Upper lobe of left lung (tissue), 6 donors: Measurements from ENCODE around the gene PDCD2. TPM values are rescaled to one million over a fixed set of nuclear protein-coding genes. Genes with fewer than 3 reads are reported as not detected.
A peak's percentile ranks its signal among the peaks of the same experiment; 100 is the strongest.

ENCODE experiments used
- ATAC-seq, 2 donors: fragments of 200-7000 bp; cut with Tn5 transposase; one replicate each; pipeline ENCODE4 v1.9.1; 2022; ENCODE audit warnings: mild to moderate bottlenecking in 2 of 2, moderate library complexity in 2 of 2; ENCODE audit not compliant: low FRiP score in 2 of 2
- DNase-seq, 2 donors: peaks; one replicate each; pipeline ENCODE4 v3.0.0-alpha.2; 2019 to 2020
- H3K27ac ChIP-seq, 4 donors: fragments of 200-600 bp; sonication (generic); one replicate each; pipeline ENCODE4 v1.5.1; 2016 to 2019
- H3K27me3 ChIP-seq, 4 donors: fragments of 200-600 bp; sonication (generic); one replicate each; pipeline ENCODE4 v1.5.1; 2017 to 2019
- H3K36me3 ChIP-seq, 4 donors: fragments of 200-600 bp; sonication (generic); one replicate each; pipeline ENCODE4 v1.5.1; 2016 to 2019
- H3K4me1 ChIP-seq, 4 donors: fragments of 200-600 bp; sonication (generic); one replicate each; pipeline ENCODE4 v1.5.1; 2018 to 2019
- H3K4me3 ChIP-seq, 4 donors: fragments of 200-600 bp; sonication (generic); one replicate each; pipeline ENCODE4 v1.5.1; 2017 to 2019; ENCODE audit warnings: mild to moderate bottlenecking in 2 of 4, moderate library complexity in 1 of 4
- H3K9me3 ChIP-seq, 4 donors: fragments of 200-600 bp; sonication (generic); one replicate each; pipeline ENCODE4 v1.5.1; 2018 to 2019
- CTCF ChIP-seq, 6 experiments: fragments of 450-650 bp in 4 of 6; fragments of 200-600 bp in 2 of 6; sonication (generic) in 2 of 6; IDR thresholded peaks; one replicate each; pipeline ENCODE4 v1.5.1; 2016 to 2019; ENCODE audit warnings: antibody characterized with exemption in 6 of 6
- EP300 ChIP-seq, 4 donors: sonication (generic); formaldehyde crosslinking; IDR thresholded peaks; one replicate each; pipeline ENCODE4 v1.5.1; 2017; ENCODE audit warnings: antibody characterized with exemption in 4 of 4, control low read depth in 2 of 4
- POLR2A ChIP-seq, 4 donors: fragments of 450-650 bp; IDR thresholded peaks; one replicate each; pipeline ENCODE4 v1.5.1; 2016 to 2017; ENCODE audit warnings: antibody characterized with exemption in 4 of 4, mild to moderate bottlenecking in 2 of 4
- POLR2AphosphoS5 ChIP-seq, 2 donors: sonication (generic); formaldehyde crosslinking; IDR thresholded peaks; one replicate each; pipeline ENCODE4 v1.5.1; 2017; ENCODE audit warnings: antibody characterized with exemption in 2 of 2
- WGBS, 2 donors: methylation state at CpG; one replicate each; pipeline ENCODE4 v1.1.5; 2017 to 2018; 5-methylcytosine and 5-hydroxymethylcytosine counted together
- total RNA-seq, 6 donors: library from RNA; depleted of rRNA in 4 of 6; stranded (reverse); fragments of >200 nt in 4 of 6; gene quantifications; one replicate each; pipeline versions ENCODE4 v1.1.0 to v1.2.1, GENCODE V29; 2016 to 2021
- donor health status: DM: no; HTN: no; CAD: no; lungs with moderate emphysema.
- donor health status: DM: no; HTN: yes; CAD: no; lungs with severe emphysema.

PDCD2 gene
- total RNA-seq, 6 donors from 2014 or later: 24.9 to 54.9 (median 45.8) TPM

GRCh38 chr6:170552765-170553533, 31.5 kb downstream of the PDCD2 start, which contains the start of gene PSMB1:
TSS of gene PSMB1 (minus strand) at chr6:170553307. CDS start at chr6:170553242, 65 bp downstream.
- Histone ChIP-seq H3K27ac (peak within 1 kb of the TSS; percentile 94 to 97 (median 94)), H3K4me1 (peaks cover 38 to 55% (median 51%) of the 10 kb centered on the region in 4 donors), H3K36me3 (peaks cover 0 to 22% (median 9%) of the 10 kb centered on the region in 4 donors), H3K27me3 (no peaks in the 10 kb centered on the region), H3K9me3 (no peaks in the 10 kb centered on the region), H3K4me3 (peak within 1 kb of the TSS; percentile 75 to 97 (median 84))
- WGBS, 2 donors: 0 to 1% methylated on average over 28 to 41 of the region's 41 CpGs
- DNase-seq: peak; percentile 86 to 97
- ATAC-seq: peak; percentile 94 to 95
- TF ChIP-seq EP300 (IDR thresholded peaks at IDR 0.05): peak in 1 of 4 donors; percentile 68
- TF ChIP-seq CTCF (IDR thresholded peaks at IDR 0.05): peak in 1 of 6 experiments; percentile 11
- TF ChIP-seq POLR2A (IDR thresholded peaks at IDR 0.05): peak; percentile 88 to 95 (median 92)
- TF ChIP-seq POLR2AphosphoS5 (IDR thresholded peaks at IDR 0.05): peak; percentile 97 to 100

- no peaks in the 10 kb centered on the region for H3K9me3 ChIP-seq
- no peak overlapping the region for H3K27ac ChIP-seq
- H3K4me3 ChIP-seq: no peak overlapping the region
- ATAC-seq: no peak
- 15 to 22% methylated on average over 2 of the region's 2 CpGs for WGBS, 2 donors
- peaks cover 33 to 86% (median 70%) of the 10 kb centered on the region in 4 donors for H3K36me3 ChIP-seq
- DNase-seq: peak in 1 of 2 donors; percentile 24
- H3K4me1 ChIP-seq: peaks cover 9 to 23% (median 16%) of the 10 kb centered on the region in 4 donors
- no peaks in the 10 kb centered on the region for H3K27me3 ChIP-seq
- TF ChIP-seq CTCF (IDR thresholded peaks at IDR 0.05): no peak
- TF ChIP-seq POLR2AphosphoS5 (IDR thresholded peaks at IDR 0.05): no peak
- no peak for TF ChIP-seq EP300 (IDR thresholded peaks at IDR 0.05)
Observed at GRCh38 chr6:170545405-170545804, 39.0 kb downstream of the PDCD2 start.

GRCh38 chr6:170542031-170542719, 42.3 kb downstream of the PDCD2 start:
- TF ChIP-seq POLR2AphosphoS5 (IDR thresholded peaks at IDR 0.05) (no peak), EP300 (IDR thresholded peaks at IDR 0.05) (no peak), CTCF (IDR thresholded peaks at IDR 0.05) (no peak), POLR2A (IDR thresholded peaks at IDR 0.05) (no peak)
- no peaks in the 10 kb centered on the region for H3K9me3 ChIP-seq
- H3K4me1 ChIP-seq: peaks cover 0 to 8% (median 2%) of the 10 kb centered on the region in 4 donors
- 92 to 94% methylated on average over 10 of the region's 10 CpGs for WGBS, 2 donors
- no peaks in the 10 kb centered on the region for H3K27me3 ChIP-seq
- peaks cover 42 to 99% (median 80%) of the 10 kb centered on the region in 4 donors for H3K36me3 ChIP-seq
- ATAC-seq (no peak), DNase-seq (no peak)
- H3K27ac ChIP-seq: no peak overlapping the region
- H3K4me3 ChIP-seq: no peak overlapping the region

- no peak for DNase-seq
- H3K4me1 ChIP-seq: no peaks in the 10 kb centered on the region
- WGBS, 2 donors: 93 to 94% methylated on average over 4 of the region's 4 CpGs
- peaks cover 39 to 98% (median 73%) of the 10 kb centered on the region in 4 donors for H3K36me3 ChIP-seq
- ATAC-seq: no peak
- TF ChIP-seq POLR2AphosphoS5 (IDR thresholded peaks at IDR 0.05) (no peak), POLR2A (IDR thresholded peaks at IDR 0.05) (no peak)
- H3K9me3 ChIP-seq: no peaks in the 10 kb centered on the region
- H3K27ac ChIP-seq: no peak overlapping the region
- H3K27me3 ChIP-seq: no peaks in the 10 kb centered on the region
- H3K4me3 ChIP-seq: no peak overlapping the region
Observed at GRCh38 chr6:170537329-170537728, 47.1 kb downstream of the PDCD2 start.

GRCh38 chr6:170536671-170537070, 47.8 kb downstream of the PDCD2 start:
- no peak overlapping the region for H3K27ac ChIP-seq
- no peaks in the 10 kb centered on the region for H3K4me1 ChIP-seq
- no peak overlapping the region for H3K4me3 ChIP-seq
- H3K36me3 ChIP-seq: peaks cover 34 to 98% (median 68%) of the 10 kb centered on the region in 4 donors
- H3K9me3 ChIP-seq: no peaks in the 10 kb centered on the region
- TF ChIP-seq POLR2AphosphoS5 (IDR thresholded peaks at IDR 0.05) (no peak), POLR2A (IDR thresholded peaks at IDR 0.05) (no peak), EP300 (IDR thresholded peaks at IDR 0.05) (no peak), CTCF (IDR thresholded peaks at IDR 0.05) (no peak)
- WGBS, 2 donors: 73 to 74% methylated on average over 5 of the region's 5 CpGs
- DNase-seq (no peak), ATAC-seq (no peak)
- H3K27me3 ChIP-seq: no peaks in the 10 kb centered on the region
